Measurements from ENCODE around the gene AKT1S1. TPM values are rescaled to one million over a fixed set of nuclear protein-coding genes. Genes with fewer than 3 reads are reported as not detected.

Gene AKT1S1
- total and polyA plus RNA-seq, 5 donors from 2014 or later, result 3.0 to 12.9 (median 4.1) TPM

DNA sequence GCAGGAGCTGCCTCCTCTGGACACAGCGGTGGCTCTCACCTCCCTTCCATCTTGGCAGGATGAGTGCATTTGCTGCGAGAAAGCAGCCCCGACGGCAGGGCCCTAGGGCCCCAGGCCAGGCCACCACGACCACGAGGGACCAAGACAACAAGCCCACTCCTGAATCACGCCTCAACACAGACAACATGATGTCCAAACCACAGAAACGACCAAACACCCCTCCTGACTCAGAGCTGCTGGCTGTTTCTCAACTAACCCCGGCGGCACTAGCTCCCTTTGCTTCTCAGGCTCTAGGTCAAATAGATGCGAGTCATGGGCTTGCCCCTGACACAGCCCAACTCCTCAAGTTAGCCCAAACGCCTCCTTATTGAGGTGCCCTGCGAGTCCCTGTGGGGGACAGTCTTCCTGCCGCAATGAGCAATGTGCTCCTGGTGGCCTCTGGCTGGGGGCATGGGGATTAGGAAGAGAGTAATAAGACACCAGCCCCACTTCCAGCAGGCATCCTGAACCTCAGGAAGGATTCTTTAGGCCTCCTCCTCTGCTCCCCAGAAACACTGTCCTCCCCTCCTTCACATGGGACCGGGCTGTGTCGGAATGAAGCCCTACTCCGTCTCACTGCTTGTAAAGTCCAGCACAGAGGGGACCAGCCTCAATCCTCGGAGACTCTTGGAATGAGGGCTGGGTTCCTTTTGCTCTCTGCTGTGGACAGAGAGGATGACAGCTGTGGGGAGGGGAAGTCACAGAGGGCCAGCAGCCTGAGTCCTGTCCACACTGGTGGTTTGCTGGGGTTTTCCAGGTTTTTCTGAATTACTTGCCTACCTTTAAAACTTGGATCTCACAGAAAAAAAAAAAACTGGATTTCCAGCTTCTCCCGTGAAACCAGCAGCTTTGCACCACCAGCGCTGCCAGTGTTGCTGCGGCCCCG is 45.0 kb upstream of the AKT1S1 start:
- H3K4me3 ChIP-seq (ENCODE audit: low read depth, low read length), result no peak overlapping the region
- peaks cover 6 to 58% (median 15%) of the 10 kb centered on the region in 4 donors for H3K4me1 Mint-ChIP-seq
- DNase-seq (no peak), ATAC-seq (ENCODE audit: low read depth in 2 of 2) (peak in 1 of 2 donors; percentile 16)
- H3K36me3 ChIP-seq (ENCODE audit: control insufficient read depth, insufficient read depth, low read length), result peaks cover 52% of the 10 kb centered on the region
- H3K4me3 Mint-ChIP-seq, result peak overlapping the region in 1 of 4 donors; percentile 4
- peaks cover 0 to 3% (median 0%) of the 10 kb centered on the region in 7 donors for H3K9me3 Mint-ChIP-seq
- H3K27ac Mint-ChIP-seq, result peak overlapping the region in 1 of 3 donors; percentile 89
- H3K36me3 Mint-ChIP-seq, result peaks cover 15% of the 10 kb centered on the region
- peak overlapping the region; percentile 10 for H3K27ac ChIP-seq (ENCODE audit: insufficient read depth, low read length, poor library complexity, severe bottlenecking)
- no peaks in the 10 kb centered on the region for H3K27me3 ChIP-seq (ENCODE audit: control insufficient read depth, insufficient read depth, low read length)
- peaks cover 13% of the 10 kb centered on the region for H3K4me1 ChIP-seq (ENCODE audit: control insufficient read depth, insufficient read depth, low read length, poor library complexity, severe bottlenecking)
- no peaks in the 10 kb centered on the region for H3K9me3 ChIP-seq (ENCODE audit: control insufficient read depth in 2 of 2, low read length in 2 of 2)
- no peaks in the 10 kb centered on the region for H3K27me3 Mint-ChIP-seq

DNA sequence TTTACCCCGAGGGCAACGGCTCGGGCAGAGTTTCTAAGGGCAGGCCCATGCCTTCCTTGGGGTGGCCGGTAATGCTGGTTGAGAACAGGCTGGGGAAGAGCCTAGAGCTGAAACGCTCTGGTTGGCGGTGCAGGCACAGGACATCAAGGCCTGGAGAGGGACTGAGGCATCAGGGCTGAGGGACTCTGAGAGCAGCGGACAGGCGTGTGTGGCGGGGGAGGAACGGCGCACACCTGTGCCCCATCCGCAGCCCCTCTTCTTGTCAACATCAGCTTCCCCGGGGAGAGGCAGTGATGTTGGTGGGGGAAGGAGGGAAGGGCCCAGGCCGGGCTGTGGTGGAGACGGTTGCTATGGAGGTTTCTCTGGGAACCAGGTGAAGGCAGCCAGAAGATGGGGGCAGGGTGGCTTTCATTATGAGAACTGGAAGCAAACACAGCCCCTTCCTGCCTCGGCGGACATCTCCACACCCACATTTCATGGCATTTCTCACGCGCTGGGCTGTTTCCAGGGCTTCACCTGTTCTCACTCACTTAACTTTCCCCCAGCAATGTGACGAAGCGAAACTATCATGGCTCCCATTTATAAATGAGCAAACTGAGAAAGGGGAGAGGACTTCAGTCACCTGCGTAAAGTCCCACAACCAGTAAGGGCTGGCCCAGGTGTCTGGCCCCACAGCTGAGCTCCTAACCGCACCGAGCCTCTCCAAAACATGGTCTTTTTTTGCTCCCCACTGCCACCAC is 43.6 kb upstream of the AKT1S1 start:
- H3K4me1 Mint-ChIP-seq, result peaks cover 5 to 51% (median 13%) of the 10 kb centered on the region in 4 donors
- Histone ChIP-seq H3K9me3 (ENCODE audit: control insufficient read depth in 2 of 2, low read length in 2 of 2) (no peaks in the 10 kb centered on the region), H3K4me3 (ENCODE audit: low read depth, low read length) (no peak overlapping the region), H3K27ac (ENCODE audit: insufficient read depth, low read length, poor library complexity, severe bottlenecking) (no peak overlapping the region), H3K36me3 (ENCODE audit: control insufficient read depth, insufficient read depth, low read length) (peaks cover 51% of the 10 kb centered on the region), H3K27me3 (ENCODE audit: control insufficient read depth, insufficient read depth, low read length) (no peaks in the 10 kb centered on the region), H3K4me1 (ENCODE audit: control insufficient read depth, insufficient read depth, low read length, poor library complexity, severe bottlenecking) (peaks cover 8% of the 10 kb centered on the region)
- ATAC-seq (ENCODE audit: low read depth in 2 of 2), result no peak
- H3K9me3 Mint-ChIP-seq, result peaks cover 0 to 3% (median 0%) of the 10 kb centered on the region in 7 donors
- H3K27ac Mint-ChIP-seq, result no peak overlapping the region
- DNase-seq, result no peak
- no peak overlapping the region for H3K4me3 Mint-ChIP-seq
- H3K36me3 Mint-ChIP-seq, result peaks cover 22% of the 10 kb centered on the region
- no peaks in the 10 kb centered on the region for H3K27me3 Mint-ChIP-seq

DNA sequence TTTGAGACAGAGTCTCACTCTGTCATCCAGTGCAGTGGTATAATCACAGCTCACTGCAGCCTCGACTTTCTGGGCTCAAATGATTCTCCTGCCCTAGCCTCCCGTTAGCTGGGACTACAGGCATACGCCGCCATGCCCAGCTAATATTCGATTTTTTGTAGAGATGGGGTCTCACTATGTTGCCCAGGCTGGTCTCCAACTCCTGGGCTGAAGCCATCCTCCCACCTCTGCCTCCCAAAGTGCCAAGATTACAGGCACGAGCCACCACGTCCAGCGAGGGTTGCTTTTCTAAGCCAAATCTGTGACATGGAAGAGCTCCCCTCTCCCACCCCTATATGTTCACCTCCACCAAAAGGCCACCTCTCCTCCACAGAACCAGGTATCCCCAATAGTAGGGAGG is 40.9 kb upstream of the AKT1S1 start:
- H3K4me1 Mint-ChIP-seq, result peaks cover 5 to 42% (median 15%) of the 10 kb centered on the region in 4 donors
- DNase-seq (no peak), ATAC-seq (ENCODE audit: low read depth in 2 of 2) (no peak)
- H3K27ac Mint-ChIP-seq, result no peak overlapping the region
- no peaks in the 10 kb centered on the region for H3K9me3 Mint-ChIP-seq
- H3K36me3 Mint-ChIP-seq, result peaks cover 32% of the 10 kb centered on the region
- H3K4me3 Mint-ChIP-seq, result no peak overlapping the region
- H3K27ac ChIP-seq (ENCODE audit: insufficient read depth, low read length, poor library complexity, severe bottlenecking), result no peak overlapping the region
- H3K4me3 ChIP-seq (ENCODE audit: low read depth, low read length), result no peak overlapping the region
- no peaks in the 10 kb centered on the region for H3K9me3 ChIP-seq (ENCODE audit: control insufficient read depth in 2 of 2, low read length in 2 of 2)
- H3K27me3 Mint-ChIP-seq, result no peaks in the 10 kb centered on the region
- H3K36me3 ChIP-seq (ENCODE audit: control insufficient read depth, insufficient read depth, low read length), result peaks cover 41% of the 10 kb centered on the region
- H3K4me1 ChIP-seq (ENCODE audit: control insufficient read depth, insufficient read depth, low read length, poor library complexity, severe bottlenecking), result peaks cover 4% of the 10 kb centered on the region
- no peaks in the 10 kb centered on the region for H3K27me3 ChIP-seq (ENCODE audit: control insufficient read depth, insufficient read depth, low read length)

DNA sequence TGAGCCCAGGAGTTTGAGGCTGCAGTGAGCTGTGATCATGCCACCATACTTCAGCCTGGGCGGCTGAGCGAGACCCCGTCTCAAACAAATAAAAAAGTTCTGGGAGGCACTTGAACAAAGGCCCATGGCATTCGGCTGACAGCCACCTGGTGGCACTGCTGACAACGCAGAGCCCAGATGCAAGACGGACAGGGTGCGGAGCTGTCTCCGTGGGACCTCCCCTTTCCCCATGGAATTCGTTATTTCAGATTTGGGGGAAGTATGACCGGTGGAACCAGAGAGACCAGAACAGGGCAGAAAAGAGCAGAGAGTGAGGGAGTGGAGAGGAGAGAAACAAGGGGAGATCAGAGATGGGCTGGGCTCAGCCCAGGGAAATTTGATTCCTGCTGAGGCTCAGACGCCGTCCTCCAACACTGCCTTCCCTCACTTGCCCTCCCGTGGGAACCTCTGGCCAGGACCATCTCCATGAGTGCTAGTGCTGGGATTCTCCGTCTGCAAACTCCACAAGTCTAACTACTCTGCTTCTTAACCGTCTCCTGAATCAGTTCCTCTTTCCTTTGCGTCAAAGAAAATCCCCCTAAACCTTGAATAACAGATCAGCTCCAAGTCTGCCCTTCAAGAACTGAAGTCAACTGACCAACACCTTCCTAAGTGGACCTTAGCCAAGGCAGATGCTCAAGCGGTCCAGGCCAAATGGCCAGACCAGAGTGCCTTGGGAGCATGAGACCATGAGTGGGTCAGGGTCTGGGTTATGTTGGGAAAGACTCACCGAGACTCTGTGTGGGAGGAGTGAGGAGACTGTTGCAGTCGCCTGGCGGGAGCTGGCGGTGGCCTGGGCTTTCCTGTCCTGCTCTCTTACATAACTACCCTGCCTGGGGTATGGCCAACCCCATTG is 39.9 kb upstream of the AKT1S1 start:
- peak in 1 of 2 donors; percentile 28 for ATAC-seq (ENCODE audit: low read depth in 2 of 2)
- Histone ChIP-seq H3K27ac (ENCODE audit: insufficient read depth, low read length, poor library complexity, severe bottlenecking) (no peak overlapping the region), H3K4me3 (ENCODE audit: low read depth, low read length) (no peak overlapping the region), H3K27me3 (ENCODE audit: control insufficient read depth, insufficient read depth, low read length) (no peaks in the 10 kb centered on the region), H3K4me1 (ENCODE audit: control insufficient read depth, insufficient read depth, low read length, poor library complexity, severe bottlenecking) (peaks cover 4% of the 10 kb centered on the region), H3K36me3 (ENCODE audit: control insufficient read depth, insufficient read depth, low read length) (peaks cover 39% of the 10 kb centered on the region), H3K9me3 (ENCODE audit: control insufficient read depth in 2 of 2, low read length in 2 of 2) (no peaks in the 10 kb centered on the region)
- H3K27me3 Mint-ChIP-seq, result no peaks in the 10 kb centered on the region
- peaks cover 38% of the 10 kb centered on the region for H3K36me3 Mint-ChIP-seq
- no peak overlapping the region for H3K4me3 Mint-ChIP-seq
- H3K4me1 Mint-ChIP-seq, result peaks cover 5 to 46% (median 19%) of the 10 kb centered on the region in 4 donors
- no peak overlapping the region for H3K27ac Mint-ChIP-seq
- no peaks in the 10 kb centered on the region for H3K9me3 Mint-ChIP-seq
- DNase-seq, result no peak

DNA sequence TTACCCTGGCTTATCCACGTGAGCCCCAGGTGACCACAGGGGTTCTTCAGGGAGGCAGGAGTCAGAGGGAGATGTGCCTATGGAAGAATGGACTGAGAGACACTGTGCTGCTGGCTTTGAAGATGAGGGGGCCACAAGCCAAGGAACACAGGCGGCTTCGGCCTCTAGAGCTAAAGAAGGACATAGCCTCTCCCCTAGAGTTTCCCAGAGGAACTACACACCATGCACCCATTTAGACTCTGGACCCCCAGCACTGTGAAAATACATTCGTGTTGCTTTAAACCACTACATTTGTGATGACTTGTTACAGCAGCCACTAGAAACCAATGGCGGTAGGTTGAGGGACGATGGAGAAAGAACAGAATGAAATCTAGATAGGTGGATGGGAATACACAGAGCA is 38.1 kb upstream of the AKT1S1 start:
- no peak overlapping the region for H3K4me3 ChIP-seq (ENCODE audit: low read depth, low read length)
- Mint-ChIP-seq H3K27me3 (no peaks in the 10 kb centered on the region), H3K27ac (peak overlapping the region in 2 of 3 donors; percentile 39 to 67), H3K4me3 (no peak overlapping the region), H3K4me1 (peaks cover 16 to 47% (median 23%) of the 10 kb centered on the region in 4 donors), H3K9me3 (no peaks in the 10 kb centered on the region), H3K36me3 (peaks cover 37% of the 10 kb centered on the region)
- ATAC-seq (ENCODE audit: low read depth in 2 of 2), result no peak
- DNase-seq, result no peak
- no peaks in the 10 kb centered on the region for H3K9me3 ChIP-seq (ENCODE audit: control insufficient read depth in 2 of 2, low read length in 2 of 2)
- no peak overlapping the region for H3K27ac ChIP-seq (ENCODE audit: insufficient read depth, low read length, poor library complexity, severe bottlenecking)
- no peaks in the 10 kb centered on the region for H3K27me3 ChIP-seq (ENCODE audit: control insufficient read depth, insufficient read depth, low read length)
- H3K4me1 ChIP-seq (ENCODE audit: control insufficient read depth, insufficient read depth, low read length, poor library complexity, severe bottlenecking), result peaks cover 11% of the 10 kb centered on the region
- H3K36me3 ChIP-seq (ENCODE audit: control insufficient read depth, insufficient read depth, low read length), result peaks cover 29% of the 10 kb centered on the region

DNA sequence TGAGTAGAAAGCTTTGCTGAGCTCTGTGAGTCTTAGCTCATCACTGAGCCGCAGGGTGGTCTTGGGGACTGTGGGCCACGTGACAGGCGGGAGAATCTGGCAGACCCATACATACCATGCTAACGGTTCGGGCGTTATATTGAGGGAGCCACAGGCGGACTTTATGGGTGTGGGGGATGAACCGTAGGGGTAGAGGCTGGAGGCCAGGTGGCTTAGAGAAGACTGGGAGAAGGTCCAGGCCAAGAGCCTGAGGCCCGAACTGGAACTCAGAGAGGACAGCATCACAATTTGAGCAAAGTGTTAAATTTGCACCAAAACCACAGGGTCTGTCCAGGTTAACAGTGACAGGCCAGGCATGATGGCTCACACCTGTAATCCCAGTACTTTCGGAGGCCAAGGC is 36.6 kb upstream of the AKT1S1 start:
- no peak overlapping the region for H3K4me3 Mint-ChIP-seq
- no peak overlapping the region for H3K27ac Mint-ChIP-seq
- no peak for ATAC-seq (ENCODE audit: low read depth in 2 of 2)
- H3K27me3 Mint-ChIP-seq, result no peaks in the 10 kb centered on the region
- H3K36me3 ChIP-seq (ENCODE audit: control insufficient read depth, insufficient read depth, low read length), result peaks cover 32% of the 10 kb centered on the region
- DNase-seq, result no peak
- H3K27ac ChIP-seq (ENCODE audit: insufficient read depth, low read length, poor library complexity, severe bottlenecking), result no peak overlapping the region
- H3K4me1 ChIP-seq (ENCODE audit: control insufficient read depth, insufficient read depth, low read length, poor library complexity, severe bottlenecking), result peaks cover 11% of the 10 kb centered on the region
- no peak overlapping the region for H3K4me3 ChIP-seq (ENCODE audit: low read depth, low read length)
- no peaks in the 10 kb centered on the region for H3K9me3 Mint-ChIP-seq
- no peaks in the 10 kb centered on the region for H3K9me3 ChIP-seq (ENCODE audit: control insufficient read depth in 2 of 2, low read length in 2 of 2)
- no peaks in the 10 kb centered on the region for H3K27me3 ChIP-seq (ENCODE audit: control insufficient read depth, insufficient read depth, low read length)
- H3K36me3 Mint-ChIP-seq, result peaks cover 33% of the 10 kb centered on the region
- peaks cover 12 to 44% (median 23%) of the 10 kb centered on the region in 4 donors for H3K4me1 Mint-ChIP-seq

Measured in CD4-positive, CD25-positive, alpha-beta regulatory T cell (primary cell).